Ascending aorta (tissue), 2 donors: ENCODE data around the gene ATP9B. TPM values are rescaled to one million over a fixed set of nuclear protein-coding genes. Genes with fewer than 3 reads are reported as not detected.

Experiments used
- DNase-seq, 2 donors: peaks; one replicate each; pipeline ENCODE4 v3.0.0-alpha.2; 2019; ENCODE audit warnings: low spot score in 2 of 2
- H3K27ac ChIP-seq, 2 donors: fragments of 200-600 bp; sonication (generic); one replicate each; pipeline ENCODE4 v1.5.1; 2016 to 2017; ENCODE audit warnings: mild to moderate bottlenecking in 1 of 2
- H3K27me3 ChIP-seq: fragments of 200-600 bp; sonication (generic); one replicate; pipeline ENCODE4 v1.5.1; 2017
- H3K36me3 ChIP-seq, 2 donors: fragments of 200-600 bp; sonication (generic); one replicate each; pipeline ENCODE4 v1.5.1; 2016
- H3K4me1 ChIP-seq, 2 donors: fragments of 200-600 bp; sonication (generic); one replicate each; pipeline ENCODE4 v1.5.1; 2016 to 2017; ENCODE audit warnings: mild to moderate bottlenecking in 1 of 2
- H3K4me3 ChIP-seq, 2 donors: fragments of 200-600 bp; sonication (generic); one replicate each; pipeline ENCODE4 v1.5.1; 2016 to 2017; ENCODE audit warnings: mild to moderate bottlenecking in 1 of 2
- H3K9me3 ChIP-seq, 2 donors: fragments of 200-600 bp; sonication (generic); one replicate each; pipeline ENCODE4 v1.5.1; 2016
- intact Hi-C: fragments of 100-400 bp; cut with DNase I; formaldehyde crosslinking; loops from one replicate; pipeline ENCODE4 v1.15.1; 2023
- total RNA-seq: library from RNA; depleted of rRNA; stranded (reverse); fragments of >200 nt; gene quantifications from one replicate; pipeline ENCODE4 v1.1.0, GENCODE V29; 2016
- TF ChIP-seq, protein P1 (sequence below), 3 experiments: fragments of 200-600 bp in 2 of 3; fragments of 450-650 bp in 1 of 3; sonication (generic) in 2 of 3; IDR thresholded peaks; one replicate each; pipeline ENCODE4 v1.5.1; 2016 to 2019; ENCODE audit warnings: antibody characterized with exemption in 3 of 3, mild to moderate bottlenecking in 1 of 3, moderate library complexity in 1 of 3

ATP9B gene
- total RNA-seq, 1 donor from 2014 or later, result 14.4 TPM

DNA sequence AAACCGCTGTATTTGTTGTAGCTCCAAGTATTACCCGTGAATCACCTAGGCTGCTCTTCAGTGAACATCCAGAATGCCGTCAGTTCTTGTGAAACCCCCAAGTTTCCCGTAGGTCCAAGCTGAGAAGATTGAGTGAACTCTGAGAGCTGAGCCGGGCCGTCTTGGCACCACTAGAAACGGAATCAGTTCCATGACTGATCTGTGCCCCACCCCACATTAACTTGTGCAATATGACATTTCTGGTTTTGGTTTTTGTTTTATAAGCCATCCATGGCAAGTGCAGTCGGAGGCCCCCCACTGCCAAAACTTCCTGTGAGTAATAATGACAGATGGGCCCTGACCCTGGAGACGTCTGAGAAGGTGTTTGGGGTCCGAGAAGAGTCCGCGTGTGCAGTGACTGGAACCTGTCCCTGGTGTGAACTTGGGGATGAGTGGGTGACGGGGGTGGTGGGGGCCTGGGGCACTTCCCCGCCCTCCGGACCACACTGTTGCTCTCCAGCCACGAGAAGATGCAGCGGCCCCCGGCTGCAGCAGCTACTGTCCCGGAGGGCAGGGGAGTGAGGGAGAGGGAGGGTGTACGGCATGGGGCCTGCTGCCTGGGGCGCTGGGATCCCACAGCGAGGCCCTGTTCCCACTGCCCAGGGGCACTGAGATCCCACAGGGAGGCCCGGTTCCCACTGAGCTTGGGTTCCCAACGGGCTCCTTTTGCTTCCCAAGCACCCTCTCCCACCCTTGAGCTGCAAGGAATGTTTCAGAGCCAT lies 353.0 kb downstream of the ATP9B start:
- intact Hi-C loops, result no loop called here
- DNase-seq, result no peak
- TF ChIP-seq, protein P1, sequence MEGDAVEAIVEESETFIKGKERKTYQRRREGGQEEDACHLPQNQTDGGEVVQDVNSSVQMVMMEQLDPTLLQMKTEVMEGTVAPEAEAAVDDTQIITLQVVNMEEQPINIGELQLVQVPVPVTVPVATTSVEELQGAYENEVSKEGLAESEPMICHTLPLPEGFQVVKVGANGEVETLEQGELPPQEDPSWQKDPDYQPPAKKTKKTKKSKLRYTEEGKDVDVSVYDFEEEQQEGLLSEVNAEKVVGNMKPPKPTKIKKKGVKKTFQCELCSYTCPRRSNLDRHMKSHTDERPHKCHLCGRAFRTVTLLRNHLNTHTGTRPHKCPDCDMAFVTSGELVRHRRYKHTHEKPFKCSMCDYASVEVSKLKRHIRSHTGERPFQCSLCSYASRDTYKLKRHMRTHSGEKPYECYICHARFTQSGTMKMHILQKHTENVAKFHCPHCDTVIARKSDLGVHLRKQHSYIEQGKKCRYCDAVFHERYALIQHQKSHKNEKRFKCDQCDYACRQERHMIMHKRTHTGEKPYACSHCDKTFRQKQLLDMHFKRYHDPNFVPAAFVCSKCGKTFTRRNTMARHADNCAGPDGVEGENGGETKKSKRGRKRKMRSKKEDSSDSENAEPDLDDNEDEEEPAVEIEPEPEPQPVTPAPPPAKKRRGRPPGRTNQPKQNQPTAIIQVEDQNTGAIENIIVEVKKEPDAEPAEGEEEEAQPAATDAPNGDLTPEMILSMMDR (IDR thresholded peaks at IDR 0.05), result no peak
- Histone ChIP-seq H3K27me3 (no peaks in the 10 kb centered on the region), H3K36me3 (peaks cover 8 to 48% of the 10 kb centered on the region in 2 donors), H3K9me3 (no peaks in the 10 kb centered on the region), H3K4me3 (no peak overlapping the region), H3K4me1 (no peaks in the 10 kb centered on the region), H3K27ac (no peak overlapping the region)

DNA sequence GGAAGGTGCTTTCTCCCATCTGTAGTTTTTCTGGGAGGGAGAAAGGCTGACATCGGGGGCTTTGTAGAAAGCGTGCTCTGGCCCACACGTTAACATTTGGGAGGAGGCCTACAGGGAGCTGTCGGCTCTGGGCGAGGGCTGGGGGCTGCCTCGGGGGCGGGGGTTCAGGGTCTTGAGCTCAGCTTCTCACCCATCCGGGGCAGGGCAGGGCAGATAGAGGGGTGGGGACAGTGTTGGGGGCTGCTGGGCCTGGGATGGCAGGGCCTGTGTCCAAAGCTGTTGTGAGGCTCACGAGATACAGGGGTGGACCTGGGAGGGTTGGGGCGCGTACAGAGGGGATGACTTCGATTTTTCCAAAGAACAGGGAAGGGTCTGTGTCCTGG lies 353.6 kb downstream of the ATP9B start:
- DNase-seq, result no peak
- H3K4me3 ChIP-seq, result no peak overlapping the region
- H3K27me3 ChIP-seq, result no peaks in the 10 kb centered on the region
- no peak overlapping the region for H3K27ac ChIP-seq
- H3K36me3 ChIP-seq, result peaks cover 8 to 48% of the 10 kb centered on the region in 2 donors
- intact Hi-C loops, result no loop called here
- no peaks in the 10 kb centered on the region for H3K4me1 ChIP-seq
- TF ChIP-seq, protein P1 (IDR thresholded peaks at IDR 0.05), result no peak
- H3K9me3 ChIP-seq, result no peaks in the 10 kb centered on the region

DNA sequence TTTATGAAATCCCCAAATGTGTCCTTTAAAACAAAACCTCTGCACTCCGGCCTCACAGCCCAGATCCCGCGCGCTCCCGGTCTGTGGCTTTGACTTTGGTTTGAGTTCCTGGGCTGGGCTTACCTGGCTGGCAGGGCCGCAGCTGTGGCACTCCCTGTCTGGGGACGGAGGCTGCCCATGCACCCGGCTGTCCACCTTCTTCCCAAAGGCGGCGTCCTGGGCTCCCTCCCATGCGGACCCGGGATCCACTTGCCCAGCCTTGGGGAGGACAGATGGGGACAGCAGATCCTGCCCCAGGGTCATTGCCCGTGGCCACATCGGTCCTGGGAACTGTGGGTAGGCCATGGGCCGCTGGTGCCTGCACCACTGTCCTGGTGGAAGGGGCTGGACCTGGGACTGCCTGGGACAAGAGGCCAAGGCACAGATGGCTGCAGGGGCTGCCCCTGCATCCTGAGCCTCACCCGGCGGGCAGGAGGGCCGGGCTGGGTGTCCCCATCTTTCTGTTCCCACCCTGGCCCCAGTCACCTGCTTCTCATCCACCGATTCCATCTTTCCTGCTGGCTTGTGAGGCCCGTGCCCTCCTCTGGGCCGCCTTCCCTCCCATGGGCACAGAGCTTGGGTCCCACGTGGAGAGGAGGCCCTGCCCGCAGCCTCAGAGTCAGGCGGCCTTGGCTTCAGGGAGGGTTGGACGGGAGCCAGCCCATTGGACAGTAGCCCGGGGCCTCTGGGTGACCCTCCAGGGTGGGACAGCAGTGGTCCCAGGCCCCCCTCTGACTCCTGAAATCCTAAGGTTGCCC lies 354.2 kb downstream of the ATP9B start:
- Histone ChIP-seq H3K9me3 (no peaks in the 10 kb centered on the region), H3K4me1 (no peaks in the 10 kb centered on the region), H3K27me3 (no peaks in the 10 kb centered on the region), H3K36me3 (peaks cover 8 to 51% of the 10 kb centered on the region in 2 donors), H3K4me3 (no peak overlapping the region), H3K27ac (no peak overlapping the region)
- TF ChIP-seq, protein P1 (IDR thresholded peaks at IDR 0.05), result no peak
- no peak for DNase-seq
- intact Hi-C loops, result no loop called here

DNA sequence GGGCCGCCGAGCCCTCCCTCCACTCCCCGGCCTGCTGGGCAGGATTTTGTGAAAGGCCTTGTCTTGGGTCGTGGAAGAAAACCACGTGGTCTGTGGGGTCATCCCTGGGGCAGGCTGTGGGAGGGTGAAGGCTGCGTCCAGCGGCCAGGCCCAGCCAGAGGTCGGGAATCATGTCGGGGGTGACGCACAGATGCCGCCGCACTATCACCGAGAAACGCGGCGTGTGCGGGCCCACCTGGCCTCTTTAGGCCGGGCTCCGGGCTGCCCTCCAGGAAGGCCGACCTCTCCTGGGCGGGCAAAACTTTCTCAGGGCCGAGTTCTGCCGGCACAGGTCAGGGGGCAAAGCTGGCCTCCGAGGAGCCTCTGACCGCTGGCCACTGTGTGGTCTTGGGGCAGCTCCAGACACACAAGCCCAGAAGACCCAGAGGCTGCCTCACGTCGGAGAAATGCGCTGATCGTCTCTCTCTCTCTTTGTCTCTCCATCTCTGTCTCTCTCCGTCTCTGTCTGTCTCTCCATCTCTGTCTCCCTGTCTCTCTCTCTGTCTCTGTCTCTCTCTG lies 354.9 kb downstream of the ATP9B start:
- no peaks in the 10 kb centered on the region for H3K4me1 ChIP-seq
- no peak overlapping the region for H3K4me3 ChIP-seq
- H3K9me3 ChIP-seq, result no peaks in the 10 kb centered on the region
- TF ChIP-seq, protein P1 (IDR thresholded peaks at IDR 0.05), result no peak
- H3K27me3 ChIP-seq, result no peaks in the 10 kb centered on the region
- H3K36me3 ChIP-seq, result peaks cover 8 to 48% of the 10 kb centered on the region in 2 donors
- DNase-seq, result no peak
- intact Hi-C loops, result no loop called here
- no peak overlapping the region for H3K27ac ChIP-seq

DNA sequence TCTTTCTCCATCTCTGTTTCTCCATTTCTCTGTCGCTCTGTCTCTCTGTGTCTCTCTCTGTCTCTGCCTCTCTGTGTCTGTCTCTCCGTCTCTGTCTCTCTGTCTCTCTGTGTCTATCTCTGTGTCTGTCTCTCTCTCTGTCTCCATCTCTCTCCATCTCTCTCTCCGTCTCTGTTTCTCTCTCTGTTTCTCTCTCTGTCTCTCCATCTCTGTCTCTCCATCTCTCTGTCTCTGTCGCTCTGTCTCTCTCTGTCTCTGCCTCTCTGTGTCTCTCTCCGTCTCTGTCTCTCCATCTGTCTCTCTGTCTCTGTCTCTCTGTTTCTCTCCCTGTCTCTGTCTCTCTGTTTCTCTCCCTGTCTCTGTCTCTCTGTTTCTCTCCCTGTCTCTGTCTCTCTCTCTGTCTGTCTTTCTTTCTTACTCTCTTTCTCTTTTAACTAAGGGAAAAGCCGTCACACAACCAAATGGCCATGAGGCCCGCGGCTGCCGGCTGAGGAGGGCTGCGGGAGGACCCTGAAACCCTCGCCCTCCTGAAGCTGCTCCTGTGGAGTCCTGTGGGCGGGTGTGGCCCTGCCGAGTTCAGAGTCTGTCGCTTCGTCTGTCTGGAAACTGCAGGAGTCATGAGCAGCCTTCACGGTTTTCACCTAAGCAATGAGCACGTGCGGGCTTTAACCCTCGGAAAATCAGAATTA lies 355.8 kb downstream of the ATP9B start:
- no peak overlapping the region for H3K4me3 ChIP-seq
- no peaks in the 10 kb centered on the region for H3K9me3 ChIP-seq
- H3K27me3 ChIP-seq, result no peaks in the 10 kb centered on the region
- H3K36me3 ChIP-seq, result peaks cover 8 to 45% of the 10 kb centered on the region in 2 donors
- TF ChIP-seq, protein P1 (IDR thresholded peaks at IDR 0.05), result no peak
- no peaks in the 10 kb centered on the region for H3K4me1 ChIP-seq
- intact Hi-C loops, result no loop called here
- no peak for DNase-seq
- H3K27ac ChIP-seq, result no peak overlapping the region
